NOMO-1 (cell line): ENCODE measurements around the gene FILIP1.
"Not testable (repeated sequence)": the region's sequence is repeated elsewhere in the genome, so short reads cannot be mapped to it uniquely, and the experiment has no call there.

Experiments
- DNase-seq, 2 experiments: peaks; one replicate each; lab custom pipeline; 2025; ENCODE audit not compliant: unreplicated experiment in 2 of 2; lab: John Stamatoyannopoulos, UW

Gene FILIP1

GRCh38 chr6:75463061-75463460 lies 30.5 kb downstream of the FILIP1 start:
- DNase-seq = no peak

- no peak for DNase-seq
Measured at GRCh38 chr6:75460681-75461080, 32.9 kb downstream of the FILIP1 start.

- DNase-seq = no peak
Measured at GRCh38 chr6:75458895-75459294, 34.7 kb downstream of the FILIP1 start.

GRCh38 chr6:75450903-75451302 lies 42.7 kb downstream of the FILIP1 start:
- DNase-seq = peak; percentile 75 to 86

GRCh38 chr6:75449630-75450206 lies 43.9 kb downstream of the FILIP1 start:
- no peak for DNase-seq

- DNase-seq = no peak
Measured at GRCh38 chr6:75446241-75446880, 47.2 kb downstream of the FILIP1 start.

GRCh38 chr6:75445738-75446137 lies 47.9 kb downstream of the FILIP1 start:
- DNase-seq = no peak

- DNase-seq = no peak
Measured at GRCh38 chr6:75444899-75445298, 48.7 kb downstream of the FILIP1 start.

GRCh38 chr6:75441883-75442282 lies 51.7 kb downstream of the FILIP1 start:
- not testable (repeated sequence) for DNase-seq

- DNase-seq = not testable (repeated sequence)
Measured at GRCh38 chr6:75441479-75441878, 52.1 kb downstream of the FILIP1 start.

- no peak for DNase-seq
Measured at GRCh38 chr6:75438442-75439116, 55.0 kb downstream of the FILIP1 start.

GRCh38 chr6:75438013-75438431 lies 55.6 kb downstream of the FILIP1 start:
- no peak for DNase-seq

- DNase-seq = no peak
Measured at GRCh38 chr6:75437421-75437891, 56.1 kb downstream of the FILIP1 start.

GRCh38 chr6:75436869-75437268 lies 56.7 kb downstream of the FILIP1 start:
- no peak for DNase-seq

- not testable (repeated sequence) for DNase-seq
Measured at GRCh38 chr6:75432809-75433208, 60.8 kb downstream of the FILIP1 start.

- peak in 1 of 2 experiments; percentile 7 for DNase-seq
Measured at GRCh38 chr6:75431379-75431778, 62.2 kb downstream of the FILIP1 start.

GRCh38 chr6:75430631-75431325 lies 62.8 kb downstream of the FILIP1 start:
- DNase-seq = no peak

- no peak for DNase-seq
Measured at GRCh38 chr6:75429061-75429703, 64.4 kb downstream of the FILIP1 start.

- DNase-seq = no peak
Measured at GRCh38 chr6:75428204-75428603, 65.4 kb downstream of the FILIP1 start.

GRCh38 chr6:75427329-75427728 lies 66.3 kb downstream of the FILIP1 start:
- no peak for DNase-seq
